Suprapubic skin (tissue), 4 donors: ENCODE data around the gene NOS1AP.

Source experiments
- CTCF ChIP-seq, 2 donors: fragments of 200-600 bp in 1 of 2; fragments of 450-650 bp in 1 of 2; sonication (generic) in 1 of 2; IDR thresholded peaks; one replicate each; pipeline ENCODE4 v1.5.1; 2016 to 2019; ENCODE audit warnings: antibody characterized with exemption in 2 of 2, mild to moderate bottlenecking in 1 of 2, moderate library complexity in 1 of 2
- EP300 ChIP-seq: sonication (generic); formaldehyde crosslinking; IDR thresholded peaks from one replicate; pipeline ENCODE4 v1.6.1; 2017; ENCODE audit warnings: antibody characterized with exemption
- POLR2A ChIP-seq, 2 donors: fragments of 450-650 bp; IDR thresholded peaks; one replicate each; pipeline ENCODE4 v1.6.1; 2017; ENCODE audit warnings: antibody characterized with exemption in 2 of 2, mild to moderate bottlenecking in 2 of 2, moderate library complexity in 2 of 2
- POLR2AphosphoS5 ChIP-seq, 3 donors: sonication (generic); formaldehyde crosslinking; IDR thresholded peaks; one replicate each; pipeline ENCODE4 v1.6.1; 2017; ENCODE audit warnings: antibody characterized with exemption in 3 of 3

- TF ChIP-seq POLR2AphosphoS5 (IDR thresholded peaks at IDR 0.05) (no peak), CTCF (IDR thresholded peaks at IDR 0.05) (no peak), POLR2A (IDR thresholded peaks at IDR 0.05) (no peak), EP300 (no peak)
Measured at GRCh38 chr1:162166917-162167615, 97.6 kb downstream of the NOS1AP start.
